Activated CD4-positive, CD25-positive, alpha-beta regulatory T cell treated with anti-CD3 and anti-CD28 coated beads, Interleukin-2, amount 50 U/mL, for 16 hours (primary cell): Measurements from ENCODE around the gene GPX6.
"Not testable (repeated sequence)": the region's sequence is repeated elsewhere in the genome, so short reads cannot be mapped to it uniquely, and the experiment has no call there.

Experiments used
- DNase-seq: peaks from one replicate; pipeline ENCODE4 v3.0.0-alpha.2; 2020; ENCODE audit warnings: low read depth, low spot score

GPX6 gene, protein sequence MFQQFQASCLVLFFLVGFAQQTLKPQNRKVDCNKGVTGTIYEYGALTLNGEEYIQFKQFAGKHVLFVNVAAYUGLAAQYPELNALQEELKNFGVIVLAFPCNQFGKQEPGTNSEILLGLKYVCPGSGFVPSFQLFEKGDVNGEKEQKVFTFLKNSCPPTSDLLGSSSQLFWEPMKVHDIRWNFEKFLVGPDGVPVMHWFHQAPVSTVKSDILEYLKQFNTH

DNA sequence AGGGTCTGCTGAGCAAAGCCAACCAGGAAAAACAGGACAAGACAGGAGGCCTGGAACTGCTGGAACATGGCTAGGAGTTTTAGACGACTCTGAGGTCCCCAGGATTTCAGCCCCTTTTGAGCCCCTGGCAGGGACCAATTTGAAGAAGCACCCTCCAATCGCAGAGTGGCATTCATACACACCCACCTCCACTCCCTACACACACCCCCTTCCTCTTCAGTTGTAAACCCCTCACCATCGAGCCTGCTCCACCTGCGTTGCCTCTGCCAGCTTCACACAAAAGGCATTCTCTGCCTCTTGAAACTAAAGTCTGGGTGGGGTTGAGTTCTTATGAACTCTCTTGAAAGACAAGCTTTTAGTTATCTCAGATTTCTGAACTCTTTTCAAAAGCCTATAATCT is at the start of gene GPX6:
GPX6 (minus strand) TSS at position 118 of the 400 bp plus-strand sequence; CDS start at position 68, 50 bp downstream.
- DNase-seq: no peak

DNA sequence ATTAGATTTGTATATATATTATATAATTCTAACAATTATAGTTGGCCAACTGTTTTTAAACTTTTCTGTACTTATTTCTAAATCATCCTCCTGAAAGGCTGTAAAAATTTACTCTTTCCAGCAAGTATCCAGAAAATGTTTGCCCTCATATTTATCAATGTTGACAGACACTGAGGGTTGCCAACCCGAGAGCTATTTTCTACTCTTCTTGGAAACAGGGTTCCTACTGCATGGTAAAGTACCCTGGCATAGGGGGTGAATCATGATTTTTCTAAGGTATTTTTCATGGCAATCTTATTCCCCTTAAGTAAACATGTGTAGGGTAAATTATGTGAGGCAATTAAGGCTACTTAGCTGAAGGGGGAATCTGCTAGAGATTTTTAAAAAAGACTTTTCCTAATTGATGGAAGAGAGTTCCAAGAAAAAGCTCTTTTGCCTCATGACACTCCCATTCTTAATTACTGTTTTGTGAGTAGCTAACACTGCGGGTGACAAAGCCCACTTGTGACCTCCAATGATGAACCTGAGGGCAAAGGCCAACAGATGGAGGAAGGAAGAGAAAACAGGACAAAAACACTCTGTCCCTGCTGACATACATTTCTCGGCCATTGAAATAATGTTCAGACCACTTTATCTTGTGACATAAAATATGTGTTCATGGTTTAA is 48.0 kb upstream of the GPX6 start:
- DNase-seq: no peak

DNA sequence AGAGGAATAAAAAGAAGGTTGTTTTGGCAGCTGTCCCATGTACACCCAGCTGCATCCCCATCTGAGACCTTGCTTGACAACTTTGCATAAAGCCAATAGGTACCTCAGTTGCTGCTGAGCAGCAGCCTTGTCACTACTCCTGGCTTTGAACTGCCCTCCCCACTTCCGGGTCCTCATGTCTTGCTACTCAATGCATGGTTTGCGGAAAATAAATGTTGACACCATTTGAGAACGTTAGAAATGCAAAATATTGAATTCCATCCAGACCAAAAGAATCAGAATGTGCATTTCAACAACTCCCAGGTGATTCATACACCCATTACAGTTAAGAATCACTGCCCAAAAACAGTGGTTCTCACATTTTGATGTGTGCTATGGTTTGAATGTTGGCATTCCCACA is 43.0 kb upstream of the GPX6 start:
- DNase-seq: no peak

DNA sequence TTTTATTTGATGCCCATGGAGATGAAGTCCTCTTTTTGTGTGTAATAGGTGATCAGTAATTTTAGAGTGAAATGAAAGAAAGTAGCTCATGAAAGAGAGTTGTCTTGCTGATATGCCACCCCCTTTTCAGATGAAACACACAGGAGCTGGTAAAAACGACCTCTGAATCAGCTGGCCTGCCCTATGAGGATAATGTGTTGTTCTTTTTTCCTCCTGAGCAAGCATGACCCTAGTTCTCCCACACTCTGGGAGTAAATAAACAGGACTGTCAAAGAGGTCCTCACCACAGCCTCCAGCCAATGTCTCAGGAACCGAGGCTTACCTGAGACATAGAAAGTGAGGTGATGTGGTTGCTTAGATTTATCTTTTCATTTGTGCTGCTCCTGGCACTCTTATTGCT is 39.5 kb upstream of the GPX6 start:
- DNase-seq: no peak

DNA sequence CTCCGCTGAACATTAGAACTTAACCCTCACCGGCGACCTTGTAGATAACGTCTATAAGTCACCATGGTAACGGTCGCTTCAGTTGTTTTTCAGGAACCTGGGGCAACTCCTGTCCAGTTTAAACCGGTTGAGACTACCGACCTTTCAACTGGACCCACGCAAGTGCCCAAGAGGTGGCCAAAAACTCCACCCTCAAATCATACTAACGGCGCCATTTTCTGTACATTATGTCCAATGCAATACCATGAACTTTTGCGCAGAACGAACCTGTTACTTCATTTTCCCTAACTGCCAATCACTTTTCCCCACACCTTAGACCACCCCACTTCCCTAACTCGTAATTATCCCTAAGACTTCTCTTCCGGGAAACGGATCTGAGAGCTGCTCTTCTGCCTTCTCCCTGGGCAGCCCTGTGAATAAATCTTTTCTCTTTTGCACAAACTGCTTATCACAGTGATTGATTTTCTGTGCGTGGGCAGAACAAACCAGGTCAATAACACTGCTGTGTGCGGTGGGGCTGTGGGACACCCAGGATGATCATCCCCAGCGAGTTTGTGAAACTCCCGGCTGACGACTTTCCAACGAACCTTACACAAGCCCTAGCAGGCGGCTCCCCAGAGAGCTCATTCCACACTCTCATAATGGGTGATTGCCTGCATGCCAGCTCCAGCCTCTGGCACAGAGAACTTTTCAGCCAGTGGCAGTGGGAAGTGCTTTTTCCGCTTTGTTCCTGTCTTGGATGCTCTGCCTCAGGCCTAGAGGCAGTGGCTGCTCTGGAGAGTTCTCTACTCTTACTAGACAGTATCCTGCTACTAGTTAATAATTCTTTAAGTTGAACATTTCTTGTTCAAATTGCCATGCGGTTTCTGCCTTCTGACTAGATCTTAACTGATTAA is 38.6 kb upstream of the GPX6 start:
- DNase-seq: no peak

DNA sequence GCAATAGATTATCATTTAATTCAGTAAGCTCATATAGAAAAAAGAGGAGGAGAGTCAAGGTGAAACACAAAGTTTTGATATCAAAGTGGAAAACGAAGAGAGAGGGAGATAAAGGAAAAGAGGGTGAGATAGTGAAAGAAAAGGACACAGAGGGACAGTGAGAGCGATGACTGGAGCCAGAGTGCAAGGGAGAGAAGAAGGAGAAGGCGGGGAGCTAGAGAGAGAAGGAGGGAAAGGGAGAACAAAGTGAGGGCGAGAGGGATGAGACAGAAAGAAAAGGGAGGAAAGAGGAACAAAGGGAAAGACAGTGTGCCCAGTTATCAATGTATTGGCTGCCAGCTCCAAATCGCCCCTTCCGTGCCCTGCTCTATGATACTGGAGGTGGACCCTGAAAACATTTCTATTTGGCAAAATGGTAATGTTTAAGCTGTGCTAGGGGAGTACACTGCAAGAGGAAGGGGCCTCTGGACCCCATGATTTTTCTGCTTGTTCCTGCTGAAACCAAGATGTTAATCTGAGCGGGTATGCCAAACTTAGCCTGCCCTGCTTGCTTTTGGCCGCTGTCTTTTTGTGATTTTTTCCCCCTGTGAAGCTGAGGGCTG is 37.9 kb upstream of the GPX6 start:
- no peak for DNase-seq

DNA sequence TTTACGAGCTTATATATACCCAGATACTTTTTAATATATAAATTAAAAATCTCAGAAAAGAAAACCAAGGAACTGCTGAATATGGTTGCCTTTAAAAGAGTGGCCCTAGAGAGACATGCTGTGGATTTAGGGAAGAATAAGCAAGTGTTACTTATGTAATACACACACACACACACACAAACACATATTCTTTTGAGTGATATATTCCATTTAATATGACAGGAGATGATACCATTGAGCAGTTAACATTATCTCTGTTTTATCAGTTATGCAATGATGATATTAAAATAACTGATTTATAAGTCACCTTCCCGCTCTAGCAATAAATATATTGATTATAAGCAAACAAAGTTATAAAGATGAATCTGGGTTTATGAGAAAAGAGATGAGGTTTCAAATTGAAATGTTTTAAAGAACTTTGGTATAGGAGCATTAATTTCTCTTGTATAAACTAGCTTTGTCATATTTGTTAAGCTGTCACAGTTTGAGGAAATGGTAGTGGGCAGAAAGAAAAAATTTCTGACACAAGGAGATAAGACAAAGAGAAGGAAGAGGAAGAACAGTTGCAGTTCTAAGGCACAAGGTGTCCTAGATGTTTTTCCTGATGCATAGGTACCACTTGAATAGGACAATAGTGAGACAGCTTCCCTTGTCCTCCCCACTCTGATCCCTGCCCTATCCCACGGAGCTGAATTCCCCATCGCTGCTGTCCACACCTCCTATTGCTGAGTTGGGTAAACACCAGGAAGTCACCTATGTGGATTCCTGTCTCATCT is 36.5 kb upstream of the GPX6 start:
- no peak for DNase-seq

DNA sequence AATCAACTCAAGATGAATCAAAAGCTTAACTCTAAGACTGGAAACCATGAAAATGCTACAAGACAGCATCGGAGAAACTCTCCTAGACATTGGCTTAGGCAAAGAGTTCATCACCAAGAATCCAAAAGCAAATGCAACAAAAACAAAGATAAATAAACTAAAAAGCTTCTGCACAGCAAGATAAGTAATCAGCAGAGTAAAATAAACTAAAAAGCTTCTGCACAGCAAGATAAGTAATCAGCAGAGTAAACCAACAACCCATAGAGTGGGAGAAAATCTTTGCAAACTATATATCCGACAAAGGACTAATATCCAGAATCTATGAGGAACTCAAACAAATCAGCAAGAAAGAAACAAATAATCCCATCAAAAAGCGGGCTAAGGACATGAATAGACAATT is 31.4 kb upstream of the GPX6 start:
- DNase-seq: not testable (repeated sequence)

DNA sequence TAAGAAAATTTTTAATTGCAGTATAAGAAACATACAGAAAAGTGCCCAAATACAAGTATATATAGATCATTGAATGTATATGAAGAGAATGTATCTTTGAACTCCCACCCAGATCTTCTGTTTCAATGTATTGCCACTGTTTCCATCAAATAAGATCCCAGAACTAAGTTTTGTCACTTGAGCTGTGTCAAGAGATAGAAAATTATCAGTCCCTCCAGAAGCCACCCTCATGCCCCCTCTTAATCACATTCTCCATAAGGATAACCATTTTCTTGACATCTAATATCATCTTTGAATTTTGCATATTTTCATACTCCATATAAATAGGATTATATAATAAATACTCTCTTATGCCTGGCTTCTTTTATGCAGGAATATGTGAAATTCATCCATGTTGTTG is 30.4 kb upstream of the GPX6 start:
- DNase-seq: no peak

DNA sequence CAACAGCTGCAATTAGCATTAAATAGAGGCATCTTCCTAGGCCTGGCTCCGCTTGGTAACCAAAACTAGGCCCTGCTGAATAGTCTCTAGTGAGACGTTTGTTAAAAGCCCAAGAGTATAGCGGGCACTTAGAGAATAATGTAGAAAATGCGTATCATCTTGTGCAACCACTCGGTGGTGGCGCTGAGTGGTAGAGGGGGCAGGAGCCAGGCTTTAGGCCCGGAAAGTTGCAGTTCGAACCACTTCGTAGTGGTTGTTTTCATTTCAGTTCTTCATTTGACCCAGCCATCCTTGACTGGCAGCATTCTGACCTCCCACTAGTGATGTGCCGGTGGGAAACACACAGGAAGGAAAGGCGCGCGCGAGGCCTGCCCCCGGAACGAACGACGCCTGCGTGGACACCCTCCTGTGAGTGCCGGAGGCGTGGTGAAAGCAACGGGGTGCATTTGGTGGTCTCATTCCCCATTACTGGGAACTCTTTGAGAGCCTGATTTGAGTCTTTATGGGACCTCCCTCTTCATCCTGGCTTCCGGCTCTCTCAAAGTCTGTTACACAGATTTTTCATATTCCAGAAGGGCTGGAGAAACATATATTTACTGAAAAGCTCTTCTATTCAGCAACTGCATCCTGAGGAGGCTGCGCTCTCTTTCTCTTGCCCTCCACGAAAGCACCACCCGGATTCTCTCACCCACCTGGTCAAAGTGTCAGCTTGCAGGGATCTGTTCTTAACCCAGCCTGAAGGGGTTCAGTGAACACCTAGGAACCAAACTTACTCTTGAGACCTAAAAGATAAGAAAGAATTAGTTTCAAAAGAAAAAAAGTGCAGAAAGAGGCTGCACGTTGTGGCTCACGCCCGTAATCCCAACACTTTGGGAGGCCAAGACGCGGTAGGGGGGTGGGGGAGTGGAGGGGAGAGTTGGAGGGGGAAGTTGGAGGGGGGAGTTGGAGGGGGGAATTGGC is 28.3 kb upstream of the GPX6 start:
- DNase-seq: no peak

DNA sequence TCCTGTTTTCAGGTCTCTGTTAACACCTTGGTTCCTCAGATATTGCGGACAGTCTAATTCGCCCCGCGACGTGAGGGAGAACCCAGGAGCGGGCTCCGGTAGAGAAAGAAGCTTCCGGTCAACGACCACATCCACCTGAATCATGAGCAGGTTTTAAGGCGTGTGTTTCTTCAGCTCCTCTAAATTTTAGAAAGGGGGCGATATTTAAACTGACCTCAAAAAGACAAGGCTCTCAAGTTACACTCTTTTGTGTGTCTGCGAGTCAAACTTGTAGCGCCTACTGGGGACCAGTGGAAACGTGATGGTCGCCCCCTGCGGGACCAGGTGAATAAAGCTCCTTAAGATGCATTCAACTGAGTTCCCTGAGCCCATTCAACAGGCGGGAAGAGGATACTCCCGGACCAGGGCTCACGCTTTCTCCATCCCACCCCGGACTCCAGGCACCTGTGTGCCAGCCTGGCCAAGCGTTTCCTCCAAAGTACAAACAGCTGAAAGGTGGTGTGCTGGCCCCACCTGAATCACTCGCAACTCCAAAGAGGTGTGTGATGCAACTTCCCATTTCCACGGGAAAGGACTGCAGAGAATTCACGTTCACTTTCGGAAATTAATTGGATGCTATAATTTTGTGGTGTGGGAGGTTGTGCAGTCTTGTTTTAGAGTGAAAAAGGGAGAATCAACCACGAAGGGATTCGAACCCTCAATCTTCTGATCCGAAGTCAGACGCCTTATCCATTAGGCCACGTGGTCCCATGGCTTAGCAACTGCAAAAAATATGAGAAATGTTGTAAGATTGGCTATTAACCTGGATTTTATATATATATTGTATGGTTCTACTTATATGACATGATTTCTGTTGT is 27.1 kb upstream of the GPX6 start:
- no peak for DNase-seq

DNA sequence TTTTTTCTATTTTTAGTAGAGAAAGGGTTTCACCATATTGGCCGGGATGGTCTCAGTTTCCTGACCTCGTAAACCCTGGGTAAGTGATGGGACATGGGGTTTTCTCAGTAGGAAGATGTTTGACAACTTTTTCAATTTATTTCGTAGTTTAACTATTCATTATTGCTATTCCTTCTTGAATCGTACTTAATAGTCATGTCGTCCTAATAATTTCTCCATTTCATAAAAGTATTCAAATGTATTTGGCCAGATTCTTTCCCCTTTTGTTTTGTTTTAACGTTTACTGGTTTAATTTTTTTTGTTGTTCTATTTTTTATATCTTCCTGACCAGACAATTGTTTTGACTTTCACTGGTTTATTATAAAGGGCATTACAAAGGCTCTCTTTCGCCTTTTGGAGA is 26.4 kb upstream of the GPX6 start:
- DNase-seq: no peak

DNA sequence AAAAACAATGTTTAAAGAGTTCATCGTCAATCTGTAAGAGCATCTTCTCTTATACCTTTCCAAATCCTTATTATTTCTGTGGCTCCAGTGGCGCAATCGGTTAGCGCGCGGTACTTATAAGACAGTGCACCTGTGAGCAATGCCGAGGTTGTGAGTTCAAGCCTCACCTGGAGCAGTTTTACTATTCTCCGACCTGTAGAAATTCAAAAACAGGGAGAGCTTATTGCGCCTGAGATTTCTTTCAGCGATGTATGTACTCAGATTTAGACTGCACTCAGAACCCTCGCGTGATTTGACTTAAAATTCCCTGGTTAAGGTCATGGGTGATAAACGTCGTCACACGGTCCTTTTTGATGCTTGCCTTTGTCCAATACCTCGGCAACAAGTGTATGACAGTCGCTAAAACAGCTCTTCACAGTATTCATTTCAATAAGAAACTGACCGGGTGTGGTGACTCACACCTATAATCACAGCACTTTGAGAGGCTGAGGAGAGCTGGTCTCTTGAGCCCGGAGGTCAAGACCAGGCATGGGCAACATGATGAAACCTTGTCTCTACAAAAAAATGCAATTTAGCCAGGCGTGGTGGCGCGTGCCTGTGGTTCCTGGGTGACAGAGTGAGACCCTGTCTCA is 22.0 kb upstream of the GPX6 start:
- no peak for DNase-seq

DNA sequence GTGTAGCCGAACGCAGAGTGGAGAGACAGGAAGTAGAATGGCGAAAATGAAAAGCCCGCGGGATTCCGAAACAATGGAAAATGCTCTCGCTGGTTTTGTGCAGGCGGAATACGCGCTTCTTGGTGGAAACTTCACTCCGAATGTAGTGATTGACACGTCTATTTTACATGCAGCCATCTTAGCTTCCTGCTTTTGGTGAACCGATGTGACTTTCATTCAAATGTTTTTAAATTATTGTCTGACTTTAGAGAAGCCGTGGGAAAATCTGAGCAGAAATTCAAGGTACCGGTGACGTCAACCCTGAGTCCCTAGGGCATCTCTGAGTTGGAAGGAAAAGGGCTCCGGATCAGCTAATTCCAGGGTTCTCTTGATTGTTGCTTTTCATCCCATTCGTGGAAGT is 21.5 kb upstream of the GPX6 start:
- DNase-seq: no peak

DNA sequence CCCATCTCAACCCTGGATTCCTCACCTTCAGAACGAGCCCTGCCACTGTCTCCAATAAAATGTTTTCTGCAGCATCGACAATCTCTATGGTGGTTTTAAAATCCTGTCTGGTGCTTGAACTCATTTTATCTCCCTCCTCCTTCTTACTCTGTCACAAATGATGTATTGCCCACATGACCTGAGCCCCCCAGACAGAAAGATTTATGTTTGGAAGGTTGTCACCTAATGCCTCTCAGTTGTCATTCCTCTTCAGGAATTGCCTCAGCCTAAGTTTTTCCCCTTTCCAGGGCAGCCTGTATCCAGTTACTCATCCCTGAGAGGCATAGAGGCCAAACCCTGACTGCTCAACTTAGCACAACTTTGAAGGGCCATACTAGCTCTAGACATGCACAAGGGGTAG is 19.3 kb upstream of the GPX6 start:
- no peak for DNase-seq

DNA sequence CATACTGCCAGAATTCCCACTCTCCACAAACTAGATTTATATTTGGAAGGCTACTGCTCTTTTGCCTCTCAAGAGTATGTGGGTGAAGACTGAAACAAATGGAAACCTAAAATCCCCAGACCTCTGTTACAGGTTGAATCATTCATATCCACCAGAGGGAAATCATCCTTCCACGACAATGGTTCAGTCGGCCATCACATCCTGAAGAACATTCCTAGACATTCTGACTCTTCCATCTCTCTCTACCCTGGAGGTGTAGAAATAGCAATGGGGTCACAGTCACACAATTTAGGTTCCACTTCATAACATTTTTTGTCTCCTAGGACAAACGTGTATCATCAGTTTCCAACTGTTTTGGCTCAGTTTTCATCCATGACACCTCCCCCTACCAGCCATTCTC is 18.7 kb upstream of the GPX6 start:
- DNase-seq: no peak

DNA sequence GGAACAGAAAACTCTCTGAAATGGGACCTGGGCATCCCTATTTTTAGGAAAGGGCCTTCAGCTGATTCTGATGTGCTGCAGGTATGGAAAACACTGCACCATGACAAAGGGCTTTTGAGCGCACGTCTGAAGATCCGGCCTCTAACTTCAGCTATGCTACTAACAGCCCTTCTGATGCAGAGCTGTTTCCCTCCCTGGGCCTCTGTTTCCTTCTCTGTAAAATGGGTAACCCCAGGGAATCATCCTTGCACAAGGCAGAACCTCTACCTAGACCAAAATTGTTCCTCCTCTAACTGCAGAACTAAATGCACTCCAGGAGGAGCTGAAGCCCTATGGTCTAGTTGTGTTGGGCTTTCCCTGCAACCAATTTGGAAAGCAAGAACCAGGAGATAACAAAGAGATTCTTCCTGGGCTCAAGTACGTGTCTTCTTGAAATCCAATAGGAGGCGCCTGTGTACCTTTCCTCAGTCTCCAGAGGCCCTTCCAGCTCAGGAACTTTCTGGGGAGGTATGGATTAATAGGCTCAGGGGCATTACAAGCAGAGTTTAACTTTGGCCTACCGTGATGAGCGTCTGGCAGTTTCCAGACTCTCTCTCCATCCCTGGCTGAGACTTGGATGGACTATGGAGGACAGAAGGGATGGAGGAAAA is 16.0 kb upstream of the GPX6 start:
- DNase-seq: no peak

DNA sequence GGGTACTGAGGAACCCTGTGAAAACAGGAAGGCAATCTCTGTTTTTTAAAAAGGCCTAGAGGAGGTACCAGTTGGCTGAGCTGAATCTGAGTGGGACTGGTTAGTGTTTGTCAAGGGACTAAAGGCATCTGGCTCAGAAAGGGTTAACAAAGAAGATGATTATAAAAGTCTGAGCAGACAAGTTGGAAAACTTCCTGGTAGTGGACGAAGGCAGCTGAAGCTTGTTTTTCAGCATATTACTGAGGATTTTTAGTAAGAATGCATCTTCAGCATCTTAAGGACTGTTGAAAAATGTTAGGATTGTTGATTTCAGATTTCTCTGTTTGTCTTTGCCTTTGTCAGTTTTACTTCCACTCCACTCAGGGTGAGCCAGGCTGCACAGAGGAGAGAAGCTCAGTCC is 15.2 kb upstream of the GPX6 start:
- no peak for DNase-seq
